ENCODE data around the gene RHOA.
A peak's percentile ranks its signal among the peaks of the same experiment; 100 is the strongest.
"Not testable (repeated sequence)": the region's sequence is repeated elsewhere in the genome, so short reads cannot be mapped to it uniquely, and the experiment has no call there.

Gene RHOA

DNA sequence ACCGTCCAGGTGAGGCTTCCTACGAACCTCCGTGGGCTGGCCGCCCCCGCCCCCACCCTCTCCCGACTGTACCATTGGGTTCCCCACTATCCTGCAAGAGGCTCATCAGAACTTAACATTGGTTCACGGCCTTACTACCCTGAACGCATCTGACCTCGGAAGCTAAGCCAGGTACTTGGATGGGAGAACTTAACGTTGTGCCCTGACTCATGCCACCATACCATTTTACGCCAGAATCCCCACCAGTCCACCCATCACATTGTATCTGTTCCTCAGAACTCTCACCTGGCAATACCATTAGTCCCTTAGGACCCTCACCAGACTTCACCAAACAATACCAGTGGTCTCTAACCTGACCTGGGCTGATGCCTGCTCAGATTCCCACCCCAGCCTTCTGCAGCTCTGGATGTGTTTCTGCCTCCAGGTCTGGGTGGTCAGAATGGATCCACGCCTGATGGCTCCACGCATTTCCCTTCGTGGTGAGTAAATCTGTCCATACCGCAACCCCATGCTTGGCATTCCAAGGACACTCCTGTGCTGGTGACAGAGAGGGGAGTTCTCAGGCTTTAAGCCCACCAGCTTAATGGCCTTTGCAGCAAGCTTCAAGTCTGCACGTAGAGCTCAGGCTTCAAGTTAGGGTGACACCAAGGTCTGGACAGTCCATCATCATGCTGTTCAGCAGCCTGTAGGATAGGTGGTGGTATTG, 1.0 kb upstream of the RHOA start:
- FAIRE-seq (peak; percentile 65), DNase-seq (ENCODE audit: insufficient read length, low spot score) (no peak)

- DNase-seq (ENCODE audit: insufficient read length, low spot score), result no peak
Measured at GRCh38 chr3:49411535-49411967, 225 bp downstream of the RHOA start.

DNA sequence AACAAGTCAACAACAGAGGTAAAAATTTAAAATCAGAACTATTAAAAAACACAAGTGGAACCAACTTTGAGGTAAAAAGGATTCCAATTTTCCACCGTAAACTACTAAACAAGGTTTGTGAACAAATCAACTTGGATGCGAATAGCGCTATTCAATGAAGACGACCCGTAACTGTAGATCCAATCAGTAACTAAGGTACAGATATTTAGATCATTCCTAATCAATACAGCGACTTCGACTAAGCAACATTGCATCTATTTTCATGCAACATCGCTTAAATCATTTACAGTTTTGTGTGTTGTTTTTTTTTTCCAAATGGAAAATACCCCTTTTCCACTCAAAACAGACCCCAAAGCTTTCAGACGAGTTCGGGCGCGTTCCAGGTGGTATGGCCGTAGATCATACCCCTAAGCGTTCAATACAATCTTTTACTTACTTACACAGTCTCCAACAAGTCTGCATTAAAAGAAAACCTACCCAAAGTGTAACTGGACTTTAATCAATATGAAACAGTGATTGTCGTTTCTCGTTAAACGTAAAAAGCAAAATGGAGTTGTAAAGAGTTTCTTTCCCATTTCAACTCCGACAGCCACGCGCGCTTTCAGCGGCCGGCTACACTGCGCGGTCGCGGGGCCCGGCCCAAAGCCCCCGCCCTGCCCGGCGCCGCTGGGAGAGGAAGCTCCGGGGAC, 786 bp downstream of the RHOA start:
- FAIRE-seq, result peak; percentile 81
- no peak for DNase-seq (ENCODE audit: insufficient read length, low spot score)

More at GRCh38 chr3:49411535-49411967, 225 bp downstream of the RHOA start:
- no peak for FAIRE-seq

DNA sequence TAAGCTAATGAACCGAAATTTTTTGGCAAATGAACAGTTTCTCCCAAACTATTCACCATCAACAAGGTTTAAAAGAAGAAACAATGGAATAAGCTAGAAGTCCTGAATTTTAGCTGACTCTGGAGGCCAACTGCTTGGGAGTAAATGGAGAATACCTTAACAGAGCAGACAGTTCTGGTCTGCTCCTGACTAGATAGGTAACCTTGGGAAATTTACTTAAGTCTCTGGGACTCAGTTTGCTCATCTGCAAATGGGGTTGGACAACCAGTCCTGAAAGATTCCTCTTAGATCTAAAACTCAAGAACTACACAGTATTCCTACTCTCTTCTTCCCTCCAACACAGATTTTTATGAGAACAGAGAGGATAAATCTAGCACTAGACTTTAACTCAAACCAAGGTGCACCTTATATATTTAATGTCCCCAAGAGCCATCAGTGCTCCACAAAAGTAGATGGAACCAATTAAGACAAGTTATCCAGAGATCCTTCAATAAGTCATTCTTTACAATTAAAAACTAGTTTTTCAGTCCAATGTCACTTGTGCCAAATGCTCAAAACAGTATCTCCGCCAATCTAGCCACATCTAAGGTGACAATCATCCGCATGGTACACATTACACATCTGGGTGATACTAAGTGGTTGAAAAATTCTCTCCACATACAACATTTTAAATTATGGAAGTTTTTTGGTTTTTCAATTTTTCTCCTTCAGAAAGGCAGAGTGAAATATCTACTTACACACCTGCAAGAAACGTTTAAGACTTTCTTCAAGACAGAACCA, 1.5 kb downstream of the RHOA start:
- FAIRE-seq (peak; percentile 18), DNase-seq (ENCODE audit: insufficient read length, low spot score) (no peak)

DNA sequence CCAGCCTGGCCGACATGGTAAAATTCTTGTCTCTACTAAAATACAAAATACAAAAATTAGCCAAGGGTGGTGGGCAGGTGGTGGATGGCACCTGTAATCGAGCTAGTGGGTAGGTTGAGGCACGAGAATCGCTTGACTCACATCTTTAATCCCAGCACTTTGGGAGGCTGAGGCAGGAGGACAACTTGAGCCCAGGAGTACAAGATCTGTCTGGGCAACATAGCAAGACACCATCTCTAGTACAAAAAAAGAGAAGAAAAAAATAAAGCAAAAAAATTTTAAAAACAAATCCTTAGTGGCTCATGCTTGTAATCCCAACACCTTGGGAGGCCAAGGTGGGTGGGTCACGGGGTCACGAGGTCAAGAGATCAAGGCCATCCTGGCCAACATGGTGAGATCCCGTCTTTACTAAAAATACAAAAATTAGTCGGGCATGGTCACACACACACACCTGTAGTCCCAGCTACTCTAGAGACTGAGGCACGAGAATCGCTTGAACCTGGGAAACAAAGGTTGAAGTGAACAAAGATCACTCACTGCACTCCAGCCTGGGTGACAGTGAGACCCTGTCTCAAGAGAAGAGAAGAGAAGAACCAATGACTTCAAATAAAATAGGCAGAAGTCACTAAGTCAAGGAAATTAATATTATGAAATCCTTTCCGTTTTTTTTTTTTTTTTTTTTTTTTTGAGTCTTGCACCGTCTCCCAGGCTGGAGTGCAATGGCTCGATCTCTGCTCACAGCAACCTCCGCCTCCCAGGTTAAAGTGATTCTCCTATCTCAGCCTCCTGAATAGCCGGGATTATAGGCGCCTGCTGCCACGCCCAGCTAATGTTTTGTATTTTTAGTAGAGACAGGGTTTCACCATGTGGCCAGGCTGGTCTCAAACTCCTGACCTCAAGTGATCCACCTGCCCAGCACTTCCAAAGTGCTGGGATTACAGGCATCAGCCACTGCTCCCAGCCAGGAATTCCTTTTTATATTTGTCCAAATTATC, 4.9 kb downstream of the RHOA start:
- DNase-seq (ENCODE audit: insufficient read length, low spot score) (no peak), FAIRE-seq (no peak)

DNA sequence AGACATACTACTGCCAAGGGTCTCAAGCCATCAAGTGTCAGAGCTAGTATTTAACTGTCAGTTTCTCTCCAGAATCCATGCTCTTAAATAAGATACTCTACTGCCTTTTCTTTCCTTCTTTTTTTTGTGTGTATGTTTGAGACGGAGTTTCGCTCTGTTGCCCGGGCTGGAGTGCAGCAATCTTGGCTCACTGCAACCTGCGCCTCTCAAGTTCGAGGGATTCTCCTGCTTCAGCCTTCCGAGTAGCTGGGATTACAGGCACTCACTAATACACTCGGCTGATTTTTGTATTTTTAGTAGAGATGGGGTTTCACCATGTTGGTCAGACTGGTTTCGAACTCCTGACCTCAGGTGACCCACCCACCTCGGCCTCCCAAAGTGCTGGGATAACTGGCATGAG, 6.2 kb downstream of the RHOA start:
- not testable (repeated sequence) for DNase-seq (ENCODE audit: insufficient read length, low spot score); FAIRE-seq

DNA sequence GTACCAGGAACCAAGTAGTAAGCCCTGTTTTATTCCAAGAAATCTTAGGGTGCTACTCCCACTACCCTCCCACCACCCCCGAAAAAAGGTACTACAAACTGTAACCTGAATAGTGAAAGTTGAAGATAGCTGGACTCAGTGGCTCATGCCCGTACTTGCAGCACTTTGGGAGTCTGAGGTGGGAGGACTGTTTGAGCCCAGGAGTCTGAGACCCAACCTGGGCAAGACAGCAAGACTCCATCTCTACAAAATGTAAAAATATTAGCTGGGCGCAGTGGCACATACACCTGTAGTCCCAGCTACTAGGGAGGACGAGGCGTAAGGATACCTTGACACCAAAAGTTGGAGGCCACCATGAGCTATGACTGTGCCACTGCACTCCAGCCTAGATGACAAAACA, 7.9 kb downstream of the RHOA start:
- FAIRE-seq, result no peak
- no peak for DNase-seq (ENCODE audit: insufficient read length, low spot score)

GRCh38 chr3:49401766-49402165, 10.0 kb downstream of the RHOA start:
- FAIRE-seq (no peak), DNase-seq (ENCODE audit: insufficient read length, low spot score) (no peak)

DNA sequence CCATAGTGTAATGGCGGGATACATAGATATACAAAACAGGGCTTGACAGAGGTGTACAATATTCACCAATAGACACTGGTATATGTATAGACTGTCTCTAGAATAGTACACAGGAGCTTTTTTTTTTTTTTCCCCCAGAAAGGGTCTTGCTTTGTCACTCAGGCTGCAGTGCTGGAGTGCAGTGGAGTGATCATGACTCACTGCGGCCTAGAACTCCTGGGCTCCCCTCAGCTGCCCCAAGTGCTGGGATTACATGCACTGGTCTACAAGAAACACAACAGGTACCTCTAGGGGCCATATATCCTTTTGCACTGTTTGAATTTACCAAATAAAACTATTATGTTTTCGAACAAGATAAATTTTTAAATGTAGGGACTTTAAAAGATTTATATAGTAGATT, 12.3 kb downstream of the RHOA start:
- DNase-seq (ENCODE audit: insufficient read length, low spot score) (no peak), FAIRE-seq (no peak)

- peak; percentile 42 for FAIRE-seq
Measured at GRCh38 chr3:49397470-49397869, 14.3 kb downstream of the RHOA start.

GRCh38 chr3:49391310-49391709, 20.5 kb downstream of the RHOA start:
- DNase-seq (ENCODE audit: insufficient read length, low spot score); FAIRE-seq: not testable (repeated sequence)

More at GRCh38 chr3:49397470-49397869, 14.3 kb downstream of the RHOA start:
- DNase-seq (ENCODE audit: insufficient read length, low spot score), result no peak

DNA sequence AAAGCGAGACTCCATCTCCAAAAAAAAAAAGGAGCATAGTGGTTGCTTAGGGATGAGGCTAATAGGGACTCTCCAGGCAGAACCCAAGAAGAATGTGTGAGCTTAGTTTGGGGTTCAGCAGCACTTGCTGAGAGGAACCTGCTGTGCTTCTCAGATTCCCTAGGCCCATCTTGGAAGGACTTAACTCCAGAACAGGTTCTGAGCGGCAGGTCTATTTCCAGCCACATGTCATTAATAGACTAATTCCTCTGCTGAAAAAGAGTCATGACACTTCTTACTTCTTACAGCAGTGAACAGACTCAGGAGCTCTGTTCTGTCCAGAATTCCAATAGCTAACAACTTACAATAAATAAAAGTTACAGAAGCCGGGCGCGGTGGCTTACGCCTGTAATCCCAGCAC, 22.5 kb downstream of the RHOA start:
- no peak for FAIRE-seq

GRCh38 chr3:49388289-49388820, 23.4 kb downstream of the RHOA start:
- FAIRE-seq, result no peak
- no peak for DNase-seq (ENCODE audit: insufficient read length, low spot score)

More for the DNA sequence above, 22.5 kb downstream of the RHOA start:
- DNase-seq (ENCODE audit: insufficient read length, low spot score), result no peak

GRCh38 chr3:49387721-49388120, 24.1 kb downstream of the RHOA start:
- no peak for FAIRE-seq
- no peak for DNase-seq (ENCODE audit: insufficient read length, low spot score)

- no peak for DNase-seq (ENCODE audit: insufficient read length, low spot score)
- FAIRE-seq, result peak; percentile 48
Measured at GRCh38 chr3:49386056-49386756, 25.6 kb downstream of the RHOA start.

DNA sequence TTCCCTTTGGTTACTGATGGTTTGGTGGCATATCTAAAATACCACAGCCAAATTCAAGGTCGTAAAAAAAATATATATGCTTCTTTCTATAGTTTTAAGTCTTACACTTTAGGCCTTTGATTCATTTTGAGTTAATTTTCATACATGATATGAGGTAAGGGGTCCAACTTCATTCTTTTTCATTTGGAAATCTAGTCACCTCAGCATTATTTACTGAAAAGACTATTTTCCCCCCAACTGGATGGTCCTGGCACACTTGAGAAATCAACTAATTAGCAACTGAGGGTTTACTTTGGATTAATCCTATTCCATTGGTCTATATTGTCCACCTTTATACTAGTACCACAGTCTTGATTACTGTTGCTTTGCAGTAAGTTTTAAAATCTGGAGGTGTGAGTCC, 26.2 kb downstream of the RHOA start:
- DNase-seq (ENCODE audit: insufficient read length, low spot score) (no peak), FAIRE-seq (no peak)

DNA sequence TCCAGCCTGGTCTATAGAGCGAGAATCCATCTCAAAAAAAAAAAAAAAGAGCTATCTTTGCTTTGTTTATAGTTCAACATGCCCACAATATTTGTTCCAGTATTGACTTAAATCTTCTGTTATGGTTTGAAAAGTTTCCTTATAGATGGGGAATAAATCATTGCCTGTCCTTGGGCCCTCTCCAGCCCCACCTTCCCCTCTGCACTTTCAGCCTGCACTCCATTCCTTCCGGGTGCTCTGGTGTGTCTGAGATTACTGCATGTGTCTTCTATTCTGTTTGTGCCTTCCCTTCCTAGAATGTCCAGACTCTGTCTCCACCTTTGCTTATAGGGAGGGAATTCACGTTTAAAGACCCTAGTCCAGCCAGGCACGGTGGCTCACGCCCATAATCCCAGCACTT, 28.4 kb downstream of the RHOA start:
- DNase-seq (ENCODE audit: insufficient read length, low spot score) (no peak), FAIRE-seq (no peak)

DNA sequence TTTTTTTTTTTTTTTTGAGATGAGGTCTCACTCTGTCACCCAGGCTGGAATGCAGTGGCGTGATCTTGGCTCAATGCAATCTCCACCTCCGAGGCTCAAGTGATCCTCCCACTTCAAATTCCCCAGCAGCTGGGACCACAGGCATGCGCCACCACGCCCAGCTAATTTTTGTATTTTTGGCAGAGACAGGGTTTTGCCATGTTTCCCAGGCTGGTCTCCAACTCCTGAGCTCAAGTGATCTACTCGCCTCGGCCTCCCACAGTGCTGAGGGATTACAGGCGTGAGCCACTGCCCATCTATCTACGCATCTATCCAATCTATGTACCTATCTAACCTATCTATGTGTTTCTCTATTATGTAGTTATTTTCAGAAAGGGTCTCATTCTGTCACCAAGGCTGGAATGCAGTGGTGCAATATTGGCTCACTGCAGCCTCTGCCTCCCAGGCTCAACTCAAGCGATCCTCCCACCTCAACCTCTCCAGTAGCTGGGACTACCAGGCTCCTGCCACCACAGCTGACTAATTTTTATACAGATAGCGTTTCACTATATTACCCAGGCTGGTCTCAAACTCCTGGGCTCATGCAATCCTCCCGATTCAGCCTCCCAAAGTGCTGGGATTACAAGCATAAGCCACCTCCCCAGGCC, 33.4 kb downstream of the RHOA start:
- no peak for FAIRE-seq

DNA sequence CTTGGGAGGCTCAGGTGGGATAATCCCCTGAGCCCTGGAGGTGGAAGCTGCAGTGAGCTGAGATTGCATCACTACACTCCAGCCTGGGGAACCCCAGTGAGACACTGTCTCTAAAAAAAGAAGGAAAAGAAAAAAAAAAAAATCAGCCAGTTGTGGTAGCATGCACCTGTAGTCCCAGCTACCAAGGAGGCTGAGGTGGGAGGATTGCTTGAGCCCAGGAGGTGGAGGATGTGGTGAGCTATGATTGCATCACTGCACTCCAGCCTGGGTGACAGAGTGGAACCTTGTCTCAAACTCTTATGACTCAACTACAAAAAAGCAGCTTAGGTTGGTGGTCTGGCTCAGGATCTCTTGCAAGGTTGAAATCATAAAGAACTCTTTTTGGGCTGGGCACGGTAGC, 34.3 kb downstream of the RHOA start:
- DNase-seq (ENCODE audit: insufficient read length, low spot score), result no peak
- FAIRE-seq, result no peak

More for the DNA sequence above, 33.4 kb downstream of the RHOA start:
- DNase-seq (ENCODE audit: insufficient read length, low spot score), result no peak

Data from GM19239 (cell line).